HG03139 (cell line): ENCODE data around the gene PRSS56.

Experiments used
- ATAC-seq: cut with Tn5 transposase; IDR thresholded peaks from one replicate; pipeline ENCODE4 v1.9.1; 2021; ENCODE audit not compliant: unreplicated experiment

PRSS56 gene

GRCh38 chr2:232519581-232520438, at the start of gene PRSS56:
Gene PRSS56 (plus strand): TSS chr2:232520388. CDS start chr2:232520599, 211 bp downstream.
- ATAC-seq: no peak

GRCh38 chr2:232473467-232473890, 46.7 kb upstream of the PRSS56 start:
- ATAC-seq: no peak

- ATAC-seq: no peak
Observed at GRCh38 chr2:232476045-232476444, 44.1 kb upstream of the PRSS56 start.

GRCh38 chr2:232476791-232477190, 43.4 kb upstream of the PRSS56 start:
- no peak for ATAC-seq

- no peak for ATAC-seq
Observed at GRCh38 chr2:232477751-232478510, 42.3 kb upstream of the PRSS56 start.

GRCh38 chr2:232478571-232479340, 41.4 kb upstream of the PRSS56 start:
- ATAC-seq: no peak

- ATAC-seq: no peak
Observed at GRCh38 chr2:232479341-232480200, 40.6 kb upstream of the PRSS56 start.

GRCh38 chr2:232480201-232481190, 39.7 kb upstream of the PRSS56 start:
- ATAC-seq: no peak

GRCh38 chr2:232481322-232482140, 38.7 kb upstream of the PRSS56 start:
- ATAC-seq: no peak

GRCh38 chr2:232482301-232483238, 37.6 kb upstream of the PRSS56 start:
- no peak for ATAC-seq

GRCh38 chr2:232483311-232483922, 36.8 kb upstream of the PRSS56 start:
- ATAC-seq: no peak

- no peak for ATAC-seq
Observed at GRCh38 chr2:232483923-232484627, 36.1 kb upstream of the PRSS56 start.

GRCh38 chr2:232484628-232485347, 35.4 kb upstream of the PRSS56 start:
- ATAC-seq: no peak

- ATAC-seq: no peak
Observed at GRCh38 chr2:232485348-232485756, 34.8 kb upstream of the PRSS56 start.

GRCh38 chr2:232485757-232486557, 34.2 kb upstream of the PRSS56 start:
- ATAC-seq: no peak
